ENCODE results near the gene ALDH3B2.
A peak's percentile ranks its signal among the peaks of the same experiment; 100 is the strongest.
"Not testable (repeated sequence)": the region's sequence is repeated elsewhere in the genome, so short reads cannot be mapped to it uniquely, and the experiment has no call there.

ALDH3B2 gene

GRCh38 chr11:67642173-67643120 lies 32.0 kb downstream of the ALDH3B2 start:
- no peak for DNase-seq (ENCODE audit: low spot score)

DNA sequence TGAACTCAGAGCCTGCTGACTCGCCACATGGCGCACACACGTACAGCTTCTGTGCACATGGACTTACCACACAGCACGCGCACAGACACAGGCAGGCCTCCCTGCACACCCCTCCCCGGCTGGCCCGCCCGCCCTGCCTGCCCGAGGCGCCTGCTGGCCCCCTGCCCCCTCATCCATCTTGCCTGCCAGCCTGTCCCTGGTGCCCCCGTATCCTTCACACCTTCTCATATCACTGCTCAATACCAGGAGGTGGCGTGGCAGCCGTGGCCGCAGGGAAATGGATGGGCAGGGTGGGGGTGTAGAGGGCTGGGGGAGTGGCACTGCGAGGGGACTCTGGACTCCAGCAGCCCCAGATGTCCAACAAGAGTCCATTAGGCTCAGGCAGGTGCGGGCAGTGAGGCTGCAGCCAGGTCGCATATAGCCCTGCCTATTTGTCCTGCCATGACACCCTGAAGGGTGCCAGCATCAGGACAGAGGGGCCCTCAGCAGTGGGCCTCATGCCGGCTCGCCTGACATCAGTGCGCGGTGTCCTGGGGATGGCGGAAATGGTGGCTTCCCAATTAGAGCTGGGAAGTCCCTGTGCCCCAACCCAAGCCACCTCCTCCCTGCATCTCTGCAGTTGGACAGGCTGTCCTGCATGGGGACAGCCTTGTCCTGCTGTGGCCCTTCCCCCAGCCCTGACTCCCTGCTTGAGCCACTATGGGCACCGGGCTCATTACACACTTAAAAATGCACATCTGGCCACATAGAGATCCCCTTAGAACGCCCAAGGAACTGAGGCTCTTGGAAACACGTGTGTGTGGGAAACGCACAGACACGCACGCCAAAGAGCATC lies 32.9 kb downstream of the ALDH3B2 start:
- no peak for DNase-seq (ENCODE audit: low spot score)

DNA sequence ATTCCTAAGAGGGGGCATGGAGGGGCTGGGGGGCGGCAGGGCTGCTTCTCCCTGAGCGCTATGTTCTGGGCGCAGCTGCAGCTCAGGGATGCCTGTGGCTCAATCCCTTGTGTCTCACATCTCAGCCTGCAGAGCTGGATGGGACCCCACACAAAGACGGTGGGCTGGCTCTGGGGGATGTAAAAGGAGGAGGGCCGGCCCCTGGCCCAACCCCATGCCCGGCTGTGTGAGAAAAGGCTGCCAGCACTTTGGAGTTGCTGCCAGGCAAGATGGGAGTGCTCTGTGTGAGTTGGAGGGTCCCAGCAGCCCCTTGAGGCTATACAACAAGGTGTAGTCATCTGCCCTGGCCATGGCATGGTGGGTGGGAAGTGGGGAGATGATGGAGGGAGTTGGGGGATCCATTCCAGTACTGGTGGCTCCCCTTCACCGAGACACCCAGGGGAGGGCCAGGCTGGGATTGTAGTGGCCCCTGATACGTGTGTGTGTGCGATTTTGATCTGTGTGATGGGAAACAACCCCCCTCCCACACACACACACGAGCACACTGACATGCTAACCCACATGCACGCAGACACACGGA lies 33.6 kb downstream of the ALDH3B2 start:
- no peak for DNase-seq (ENCODE audit: low spot score)

DNA sequence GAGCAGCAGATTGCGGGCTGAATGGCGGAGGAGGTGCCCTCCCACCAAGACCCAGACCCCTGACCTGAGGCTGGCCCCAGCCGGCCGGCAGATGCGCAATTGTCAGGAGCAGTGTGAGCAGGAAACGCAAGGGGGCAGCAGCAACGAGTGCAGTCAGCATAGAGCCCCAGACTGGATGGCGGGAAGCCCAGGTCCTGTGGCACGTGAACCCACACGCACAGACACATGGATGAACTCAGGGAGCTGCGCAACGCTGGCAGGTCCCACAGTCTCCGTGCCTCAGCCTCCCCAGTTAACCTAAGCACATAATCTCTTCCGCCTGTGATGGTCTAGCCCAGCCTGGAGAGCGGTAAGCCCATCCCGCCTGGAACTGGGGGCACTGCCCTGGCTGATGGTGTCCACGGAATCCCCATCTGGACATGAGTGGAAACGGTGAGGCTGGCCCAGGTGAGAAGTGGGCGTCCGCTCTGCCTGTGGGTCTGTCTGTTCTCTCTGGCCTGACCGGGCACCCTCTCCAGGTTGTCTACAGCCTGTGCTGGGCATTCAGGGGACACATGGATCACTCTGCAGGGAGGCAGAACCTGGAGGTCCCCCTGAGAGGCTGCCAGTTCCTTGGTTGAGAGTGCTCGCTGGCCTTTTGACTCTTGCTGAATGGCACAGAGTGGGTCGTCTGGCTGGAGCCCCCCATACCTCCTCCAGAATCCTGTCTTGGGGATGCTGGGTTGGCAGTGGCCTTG lies 34.2 kb downstream of the ALDH3B2 start:
- peak; percentile 17 for DNase-seq (ENCODE audit: low spot score)

- DNase-seq (ENCODE audit: low spot score): no peak
Observed at GRCh38 chr11:67639438-67639859, 35.0 kb downstream of the ALDH3B2 start, which contains the start of gene TBX10. Gene TBX10, minus strand, starts transcription at chr11:67639763. Its CDS starts 291 bp downstream, at chr11:67639472.

GRCh38 chr11:67638535-67639437 lies 35.6 kb downstream of the ALDH3B2 start:
- no peak for DNase-seq (ENCODE audit: low spot score)

DNA sequence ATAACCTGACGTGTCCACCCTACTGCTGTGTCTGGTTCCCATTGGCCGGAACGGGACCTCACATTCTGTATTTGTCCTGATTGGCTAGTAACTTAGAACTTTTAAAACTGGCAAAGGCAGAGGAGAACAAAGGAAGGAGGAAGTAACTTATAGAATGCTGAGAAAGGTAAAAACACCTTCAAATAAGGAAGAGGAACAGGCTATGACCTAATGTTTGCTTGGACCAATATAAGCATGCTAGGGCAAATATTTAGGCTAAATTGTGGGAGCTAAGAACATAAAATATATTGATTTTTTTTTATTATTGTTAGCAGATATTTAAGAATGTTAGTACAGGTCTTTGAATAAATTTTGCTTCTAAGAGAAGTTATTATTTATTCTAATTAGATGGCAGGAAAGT lies 37.0 kb downstream of the ALDH3B2 start:
- not testable (repeated sequence) for DNase-seq (ENCODE audit: low spot score)

DNA sequence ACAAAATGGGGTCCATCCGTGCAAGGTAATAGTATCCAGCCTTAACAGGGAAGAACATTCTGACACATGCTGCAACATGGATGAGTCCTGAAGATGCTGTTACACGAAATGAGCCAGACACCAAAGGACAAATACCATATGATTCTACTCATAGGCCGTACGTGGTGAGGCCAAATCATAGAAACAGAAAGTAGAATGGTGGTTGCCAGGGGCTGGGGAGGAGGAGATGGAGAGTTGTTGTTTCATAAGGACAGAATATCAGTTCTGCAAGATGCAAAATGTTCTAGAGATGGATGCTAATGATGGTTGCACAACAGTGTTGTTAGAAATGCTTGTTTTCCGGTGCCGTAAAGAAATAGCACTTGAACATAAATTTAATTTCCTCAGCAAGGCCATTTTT lies 37.5 kb downstream of the ALDH3B2 start:
- no peak for DNase-seq (ENCODE audit: low spot score)

DNA sequence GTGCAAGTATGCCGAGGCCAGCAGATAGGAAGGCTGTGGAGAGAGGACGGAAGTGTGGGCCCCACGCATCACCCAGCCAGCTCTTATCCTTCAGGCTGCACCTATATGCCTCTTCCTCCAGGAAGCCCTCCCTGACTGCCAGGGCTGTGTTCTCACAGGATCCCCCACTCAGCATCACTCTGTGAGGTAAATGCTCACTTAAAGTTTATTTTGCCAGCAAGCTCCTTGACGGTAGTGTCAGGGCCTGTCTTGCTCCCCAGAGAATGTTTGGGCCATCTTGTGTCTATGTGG lies 39.2 kb downstream of the ALDH3B2 start:
- DNase-seq (ENCODE audit: low spot score): no peak

- no peak for DNase-seq (ENCODE audit: low spot score)
Observed at GRCh38 chr11:67634366-67635230, 39.8 kb downstream of the ALDH3B2 start.

- DNase-seq (ENCODE audit: low spot score): no peak
Observed at GRCh38 chr11:67633758-67634365, 40.6 kb downstream of the ALDH3B2 start.

- no peak for DNase-seq (ENCODE audit: low spot score)
Observed at GRCh38 chr11:67632982-67633755, 41.3 kb downstream of the ALDH3B2 start.

GRCh38 chr11:67632175-67632981 lies 42.0 kb downstream of the ALDH3B2 start:
- DNase-seq (ENCODE audit: low spot score): no peak

GRCh38 chr11:67631853-67632174 lies 42.6 kb downstream of the ALDH3B2 start:
- DNase-seq (ENCODE audit: low spot score): no peak

GRCh38 chr11:67631411-67631810 lies 43.0 kb downstream of the ALDH3B2 start:
- DNase-seq (ENCODE audit: low spot score): no peak

DNA sequence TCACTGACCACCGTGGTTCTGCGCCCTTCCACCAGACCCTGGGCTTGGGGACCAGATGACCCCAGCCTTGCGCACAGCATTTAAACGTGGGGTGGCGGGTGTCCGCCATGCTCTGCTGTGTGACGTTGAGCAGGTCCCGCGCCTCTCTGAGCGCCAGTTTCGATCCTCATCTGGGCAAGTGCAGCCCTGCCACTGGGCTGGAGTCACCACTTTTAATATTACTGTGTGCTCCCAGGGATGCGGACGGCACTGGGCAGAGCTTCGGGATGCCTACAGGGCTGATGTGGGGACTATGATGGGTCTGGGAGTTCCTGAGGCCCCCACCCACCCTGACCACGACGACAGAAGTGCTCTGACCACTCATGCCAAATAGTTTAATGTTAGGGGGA lies 43.5 kb downstream of the ALDH3B2 start:
- no peak for DNase-seq (ENCODE audit: low spot score)

DNA sequence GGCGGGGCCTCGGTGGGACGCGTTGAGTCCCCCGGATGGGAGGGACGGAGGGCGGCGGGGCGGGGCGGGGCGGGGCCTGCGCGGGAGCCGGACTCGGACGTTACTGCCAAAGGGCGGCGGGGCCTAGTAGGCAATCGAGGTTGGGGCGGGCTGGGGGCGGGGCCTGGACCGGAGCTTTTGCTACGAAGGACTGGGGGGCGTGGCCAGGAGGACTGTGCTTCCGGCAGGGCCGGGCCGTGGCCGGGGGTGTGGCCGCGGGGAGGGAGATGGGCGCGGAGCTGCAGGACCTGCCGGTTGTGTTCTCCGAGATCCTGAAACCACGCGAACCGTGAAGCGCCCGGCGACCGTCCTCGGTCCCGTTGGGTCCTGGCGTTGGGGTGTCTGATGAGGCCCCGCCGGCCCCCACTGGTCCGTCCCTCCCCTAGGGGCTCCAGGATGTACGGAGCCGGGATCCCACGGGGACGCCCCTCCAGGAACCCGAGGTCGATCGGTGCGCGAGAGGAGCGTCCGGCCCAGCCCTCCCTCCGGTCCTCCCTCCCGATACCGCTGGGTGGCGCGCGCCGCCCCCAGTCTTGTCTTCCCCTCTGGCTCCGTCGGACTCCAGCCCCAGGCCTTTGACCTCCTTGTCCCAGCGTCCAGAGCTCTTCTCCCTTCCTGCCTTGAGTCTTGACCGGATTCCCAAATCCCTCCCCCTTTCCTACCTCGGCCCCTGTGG lies 44.0 kb downstream of the ALDH3B2 start:
- peak; percentile 95 for DNase-seq (ENCODE audit: low spot score)
